ENCODE results near the gene PPP2R3B.

GRCh38 chrX:345020-345925 lies 41.4 kb downstream of the PPP2R3B start:
- TF ChIP-seq CTCF (IDR thresholded peaks at IDR 0.05; ENCODE audit: borderline replicate concordance, extremely low read depth, low read length, poor library complexity, severe bottlenecking) (no peak), EZH2 (IDR thresholded peaks at IDR 0.05; ENCODE audit: borderline replicate concordance, low read depth, low read length, severe bottlenecking) (no peak)

All from DND-41 (cell line).